Measurements from ENCODE around the gene SLC35F6.
"Not testable (repeated sequence)": the region's sequence is repeated elsewhere in the genome, so short reads cannot be mapped to it uniquely, and the experiment has no call there.

The SLC35F6 gene

DNA sequence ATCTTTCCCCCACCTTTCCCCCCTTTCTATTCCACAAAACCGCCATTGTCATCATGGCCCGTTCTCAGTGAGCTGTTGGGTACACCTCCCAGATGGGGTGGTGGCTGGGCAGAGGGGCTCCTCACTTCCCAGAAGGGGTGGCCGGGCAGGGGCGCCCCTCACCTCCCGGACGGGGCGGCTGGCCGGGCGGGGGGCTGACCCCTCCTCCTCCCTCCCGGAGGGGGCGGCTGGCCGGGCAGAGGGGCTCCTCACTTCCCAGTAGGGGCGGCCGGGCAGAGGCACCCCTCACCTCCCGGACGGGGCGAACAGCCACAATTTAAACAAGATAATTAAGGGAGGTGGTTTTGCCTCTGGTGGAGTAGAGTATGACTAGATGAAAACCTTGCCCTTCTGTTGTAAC is 31.1 kb downstream of the SLC35F6 start:
- H3K79me1 ChIP-seq (ENCODE audit: low read depth, low read length); H3K23ac ChIP-seq (ENCODE audit: low read depth, low read length, poor library complexity); H3K4me1 ChIP-seq (ENCODE audit: control insufficient read depth in 2 of 2, insufficient read depth in 1 of 2, low read depth in 1 of 2, low read length in 2 of 2); H2BK12ac ChIP-seq (ENCODE audit: low read length); H3K4me2 ChIP-seq (ENCODE audit: insufficient read depth, low read length, poor library complexity, severe bottlenecking); H4K8ac ChIP-seq (ENCODE audit: low read depth, low read length); H4K91ac ChIP-seq (ENCODE audit: low read depth, low read length, poor library complexity); DNase-seq (ENCODE audit: low spot score); H2AFZ ChIP-seq (ENCODE audit: low read length); H2BK120ac ChIP-seq (ENCODE audit: low read depth, low read length); H2BK5ac ChIP-seq (ENCODE audit: low read length); H2AK5ac ChIP-seq (ENCODE audit: low read depth, low read length); H3K4me3 ChIP-seq (ENCODE audit: low read length in 2 of 2); H3K27me3 ChIP-seq (ENCODE audit: control insufficient read depth in 3 of 3, insufficient read depth in 3 of 3, low read depth in 1 of 3, low read length in 3 of 3); H2BK15ac ChIP-seq (ENCODE audit: low read length); H3K14ac ChIP-seq (ENCODE audit: low read length); H3K4ac ChIP-seq (ENCODE audit: low read length); H3K18ac ChIP-seq (ENCODE audit: low read length); H3K9ac ChIP-seq (ENCODE audit: low read depth, low read length, poor library complexity): not testable (repeated sequence)
- H3K27ac ChIP-seq (replicated peaks; ENCODE audit: low read length) = peak overlapping the region; percentile 20
- peaks cover 19 to 90% of the 10 kb centered on the region in 2 donors for H3K36me3 ChIP-seq (replicated peaks in 1 of 2; ENCODE audit: control insufficient read depth in 2 of 2, insufficient read depth in 2 of 2, low read length in 2 of 2)
- WGBS, 2 donors (ENCODE audit: extremely low coverage in 2 of 2, insufficient read length in 2 of 2, insufficient replicate concordance in 1 of 2) = no CpG with 5 or more reads among the region's 17 CpGs
- H3K9me3 ChIP-seq (replicated peaks in 1 of 2; ENCODE audit: control insufficient read depth in 2 of 2, insufficient read depth in 1 of 2, low read depth in 1 of 2, low read length in 2 of 2) = peaks cover 6 to 19% of the 10 kb centered on the region in 2 donors

DNA sequence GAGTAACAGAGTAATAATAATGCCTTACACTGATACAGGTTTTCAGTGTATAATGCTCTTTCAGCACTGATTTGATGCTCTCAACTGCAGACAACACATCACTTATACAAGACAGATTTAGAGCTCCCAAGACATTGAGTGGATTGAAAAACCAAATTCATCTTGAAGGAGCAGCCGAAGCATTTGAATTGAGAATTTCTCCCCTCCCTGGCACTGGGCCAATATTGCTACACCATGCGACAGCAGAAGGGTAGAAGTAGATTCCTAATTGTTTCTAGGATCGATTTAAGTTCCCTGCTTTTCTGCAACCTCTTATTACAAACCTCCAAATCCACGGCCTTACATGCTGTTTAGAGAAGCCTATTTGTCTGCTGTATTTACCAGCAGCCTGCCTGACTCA is 37.2 kb downstream of the SLC35F6 start:
- WGBS, 2 donors (ENCODE audit: extremely low coverage in 2 of 2, insufficient read length in 2 of 2, insufficient replicate concordance in 1 of 2) = no CpG with 5 or more reads among the region's 4 CpGs

DNA sequence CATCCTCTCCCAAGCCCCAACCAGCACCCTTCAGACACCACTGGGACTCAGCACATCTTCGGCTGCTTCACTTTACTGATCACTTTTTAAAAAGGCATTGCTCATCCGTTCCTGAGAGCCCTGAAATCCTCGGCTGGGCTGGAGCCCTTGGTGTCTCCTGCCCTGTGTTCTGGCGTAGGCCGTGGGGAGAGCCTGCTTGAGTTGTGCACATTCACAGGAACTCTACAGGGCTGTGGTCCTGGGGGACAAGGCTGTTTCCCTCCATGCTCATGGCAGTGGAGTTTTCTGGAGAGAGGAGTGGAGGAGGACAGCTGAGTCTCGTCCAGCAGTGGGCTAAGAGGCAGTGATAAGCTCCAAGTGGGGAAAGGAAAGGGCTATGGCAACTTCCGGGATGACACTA is 37.7 kb downstream of the SLC35F6 start:
- Histone ChIP-seq H3K9ac (ENCODE audit: low read depth, low read length, poor library complexity) (no peak overlapping the region), H4K8ac (ENCODE audit: low read depth, low read length) (no peak overlapping the region), H2BK5ac (ENCODE audit: low read length) (no peak overlapping the region), H3K4ac (ENCODE audit: low read length) (no peak overlapping the region), H3K18ac (ENCODE audit: low read length) (no peak overlapping the region), H3K36me3 (replicated peaks in 1 of 2; ENCODE audit: control insufficient read depth in 2 of 2, insufficient read depth in 2 of 2, low read length in 2 of 2) (peaks cover 15 to 49% of the 10 kb centered on the region in 2 donors), H3K4me1 (ENCODE audit: control insufficient read depth in 2 of 2, insufficient read depth in 1 of 2, low read depth in 1 of 2, low read length in 2 of 2) (no peaks in the 10 kb centered on the region), H4K91ac (ENCODE audit: low read depth, low read length, poor library complexity) (no peak overlapping the region), H2AFZ (ENCODE audit: low read length) (no peak overlapping the region), H3K79me1 (ENCODE audit: low read depth, low read length) (peaks cover 2% of the 10 kb centered on the region), H2BK12ac (ENCODE audit: low read length) (no peak overlapping the region), H3K14ac (ENCODE audit: low read length) (no peak overlapping the region), H2BK15ac (ENCODE audit: low read length) (no peak overlapping the region), H3K27ac (replicated peaks; ENCODE audit: low read length) (no peak overlapping the region), H2BK120ac (ENCODE audit: low read depth, low read length) (no peak overlapping the region), H3K4me2 (ENCODE audit: insufficient read depth, low read length, poor library complexity, severe bottlenecking) (no peak overlapping the region), H2AK5ac (ENCODE audit: low read depth, low read length) (no peak overlapping the region), H3K4me3 (ENCODE audit: low read length in 2 of 2) (no peak overlapping the region), H3K27me3 (ENCODE audit: control insufficient read depth in 3 of 3, insufficient read depth in 3 of 3, low read depth in 1 of 3, low read length in 3 of 3) (no peaks in the 10 kb centered on the region), H3K23ac (ENCODE audit: low read depth, low read length, poor library complexity) (no peak overlapping the region), H3K9me3 (replicated peaks in 1 of 2; ENCODE audit: control insufficient read depth in 2 of 2, insufficient read depth in 1 of 2, low read depth in 1 of 2, low read length in 2 of 2) (no peaks in the 10 kb centered on the region)
- no CpG with 5 or more reads among the region's 7 CpGs for WGBS, 2 donors (ENCODE audit: extremely low coverage in 2 of 2, insufficient read length in 2 of 2, insufficient replicate concordance in 1 of 2)
- DNase-seq (ENCODE audit: low spot score) = no peak

More for the DNA sequence above, 37.2 kb downstream of the SLC35F6 start:
- no peak overlapping the region for H3K18ac ChIP-seq (ENCODE audit: low read length)
- H3K36me3 ChIP-seq (replicated peaks in 1 of 2; ENCODE audit: control insufficient read depth in 2 of 2, insufficient read depth in 2 of 2, low read length in 2 of 2) = peaks cover 15 to 54% of the 10 kb centered on the region in 2 donors
- no peak overlapping the region for H3K4ac ChIP-seq (ENCODE audit: low read length)
- no peaks in the 10 kb centered on the region for H3K4me1 ChIP-seq (ENCODE audit: control insufficient read depth in 2 of 2, insufficient read depth in 1 of 2, low read depth in 1 of 2, low read length in 2 of 2)
- no peaks in the 10 kb centered on the region for H3K27me3 ChIP-seq (ENCODE audit: control insufficient read depth in 3 of 3, insufficient read depth in 3 of 3, low read depth in 1 of 3, low read length in 3 of 3)
- H2AFZ ChIP-seq (ENCODE audit: low read length) = no peak overlapping the region
- H3K4me2 ChIP-seq (ENCODE audit: insufficient read depth, low read length, poor library complexity, severe bottlenecking) = no peak overlapping the region
- no peak overlapping the region for H3K4me3 ChIP-seq (ENCODE audit: low read length in 2 of 2)
- H3K9me3 ChIP-seq (replicated peaks in 1 of 2; ENCODE audit: control insufficient read depth in 2 of 2, insufficient read depth in 1 of 2, low read depth in 1 of 2, low read length in 2 of 2) = no peaks in the 10 kb centered on the region
- H3K23ac ChIP-seq (ENCODE audit: low read depth, low read length, poor library complexity) = no peak overlapping the region
- no peak overlapping the region for H4K8ac ChIP-seq (ENCODE audit: low read depth, low read length)
- no peak overlapping the region for H2AK5ac ChIP-seq (ENCODE audit: low read depth, low read length)
- peaks cover 2% of the 10 kb centered on the region for H3K79me1 ChIP-seq (ENCODE audit: low read depth, low read length)
- H2BK5ac ChIP-seq (ENCODE audit: low read length) = no peak overlapping the region
- H2BK15ac ChIP-seq (ENCODE audit: low read length) = no peak overlapping the region
- no peak overlapping the region for H3K14ac ChIP-seq (ENCODE audit: low read length)
- DNase-seq (ENCODE audit: low spot score) = no peak
- H4K91ac ChIP-seq (ENCODE audit: low read depth, low read length, poor library complexity) = no peak overlapping the region
- H2BK12ac ChIP-seq (ENCODE audit: low read length) = no peak overlapping the region
- no peak overlapping the region for H3K9ac ChIP-seq (ENCODE audit: low read depth, low read length, poor library complexity)
- H2BK120ac ChIP-seq (ENCODE audit: low read depth, low read length) = no peak overlapping the region
- no peak overlapping the region for H3K27ac ChIP-seq (replicated peaks; ENCODE audit: low read length)

DNA sequence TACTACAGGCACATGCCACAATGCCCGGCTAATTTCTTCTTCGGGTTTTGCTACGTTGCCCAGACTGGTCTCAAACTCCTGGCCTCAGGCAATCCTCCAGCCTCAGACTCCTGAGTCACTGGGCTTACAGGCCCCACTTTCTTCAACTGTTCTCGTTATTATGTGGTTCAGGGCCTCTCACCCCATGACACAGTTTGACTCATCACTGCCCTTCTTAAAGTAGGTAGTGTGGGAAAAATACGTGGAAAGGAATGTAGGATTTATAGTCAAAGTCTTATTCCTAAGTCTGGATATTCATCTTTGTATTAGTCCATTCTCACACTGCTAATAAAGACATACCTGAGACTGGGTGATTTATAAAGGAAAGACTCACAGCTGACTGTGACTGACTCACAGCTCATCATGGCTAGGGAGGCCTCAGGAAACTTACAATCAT is 41.2 kb downstream of the SLC35F6 start:
- no peaks in the 10 kb centered on the region for H3K9me3 ChIP-seq (replicated peaks in 1 of 2; ENCODE audit: control insufficient read depth in 2 of 2, insufficient read depth in 1 of 2, low read depth in 1 of 2, low read length in 2 of 2)
- no peak for DNase-seq (ENCODE audit: low spot score)
- H2AFZ ChIP-seq (ENCODE audit: low read length) = no peak overlapping the region
- no peak overlapping the region for H2BK120ac ChIP-seq (ENCODE audit: low read depth, low read length)
- H4K8ac ChIP-seq (ENCODE audit: low read depth, low read length) = no peak overlapping the region
- H3K14ac ChIP-seq (ENCODE audit: low read length) = no peak overlapping the region
- no peak overlapping the region for H3K4me3 ChIP-seq (ENCODE audit: low read length in 2 of 2)
- no CpG with 5 or more reads among the region's 5 CpGs for WGBS, 2 donors (ENCODE audit: extremely low coverage in 2 of 2, insufficient read length in 2 of 2, insufficient replicate concordance in 1 of 2)
- no peak overlapping the region for H2BK15ac ChIP-seq (ENCODE audit: low read length)
- no peak overlapping the region for H3K18ac ChIP-seq (ENCODE audit: low read length)
- no peak overlapping the region for H3K9ac ChIP-seq (ENCODE audit: low read depth, low read length, poor library complexity)
- H3K36me3 ChIP-seq (replicated peaks in 1 of 2; ENCODE audit: control insufficient read depth in 2 of 2, insufficient read depth in 2 of 2, low read length in 2 of 2) = peaks cover 8 to 18% of the 10 kb centered on the region in 2 donors
- no peak overlapping the region for H2BK5ac ChIP-seq (ENCODE audit: low read length)
- peaks cover 4 to 8% of the 10 kb centered on the region in 2 donors for H3K4me1 ChIP-seq (ENCODE audit: control insufficient read depth in 2 of 2, insufficient read depth in 1 of 2, low read depth in 1 of 2, low read length in 2 of 2)
- H3K4ac ChIP-seq (ENCODE audit: low read length) = no peak overlapping the region
- H2BK12ac ChIP-seq (ENCODE audit: low read length) = no peak overlapping the region
- no peak overlapping the region for H3K4me2 ChIP-seq (ENCODE audit: insufficient read depth, low read length, poor library complexity, severe bottlenecking)
- no peak overlapping the region for H3K27ac ChIP-seq (replicated peaks; ENCODE audit: low read length)
- no peak overlapping the region for H3K23ac ChIP-seq (ENCODE audit: low read depth, low read length, poor library complexity)
- H4K91ac ChIP-seq (ENCODE audit: low read depth, low read length, poor library complexity) = no peak overlapping the region
- no peaks in the 10 kb centered on the region for H3K27me3 ChIP-seq (ENCODE audit: control insufficient read depth in 3 of 3, insufficient read depth in 3 of 3, low read depth in 1 of 3, low read length in 3 of 3)
- peaks cover 4% of the 10 kb centered on the region for H3K79me1 ChIP-seq (ENCODE audit: low read depth, low read length)
- no peak overlapping the region for H2AK5ac ChIP-seq (ENCODE audit: low read depth, low read length)
